ENCODE results near the gene GGA2.

The GGA2 gene

DNA sequence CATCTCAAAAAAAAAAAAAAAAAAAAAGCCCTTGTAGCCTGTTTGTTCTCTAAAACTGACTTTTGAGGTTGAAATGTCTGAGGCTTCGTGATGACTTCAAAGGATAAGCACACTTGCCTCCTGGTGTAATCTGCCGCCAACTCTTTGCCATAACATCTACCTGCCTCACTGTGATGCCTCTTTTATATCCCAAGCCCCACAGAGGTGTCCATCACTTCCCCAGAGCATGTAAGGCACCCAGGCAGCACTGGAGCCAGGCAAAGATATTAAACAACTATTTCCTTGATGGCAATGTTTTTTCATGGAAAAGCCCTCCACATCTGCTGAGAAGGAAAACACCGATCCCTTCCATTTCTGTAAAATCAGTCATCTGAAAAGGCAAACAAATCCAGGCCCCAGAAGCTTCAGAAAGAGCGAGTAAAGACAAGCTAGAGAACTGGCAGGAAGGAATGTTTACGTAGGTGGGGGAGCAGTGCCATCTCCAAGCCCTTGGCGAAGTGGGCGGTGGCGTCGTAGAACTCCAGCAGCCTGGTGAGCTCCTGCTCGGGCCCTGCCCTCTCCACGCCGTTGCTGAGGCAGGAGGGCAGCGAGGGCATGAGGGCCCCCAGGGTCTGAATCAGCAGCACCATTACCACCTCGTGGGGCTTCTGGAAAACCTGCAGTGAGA lies 85.9 kb downstream of the GGA2 start:
- no peak for DNase-seq (ENCODE audit: low spot score)
- no peak for TF ChIP-seq CTCF (IDR thresholded peaks at IDR 0.05; ENCODE audit: extremely low read depth, missing control alignments)

DNA sequence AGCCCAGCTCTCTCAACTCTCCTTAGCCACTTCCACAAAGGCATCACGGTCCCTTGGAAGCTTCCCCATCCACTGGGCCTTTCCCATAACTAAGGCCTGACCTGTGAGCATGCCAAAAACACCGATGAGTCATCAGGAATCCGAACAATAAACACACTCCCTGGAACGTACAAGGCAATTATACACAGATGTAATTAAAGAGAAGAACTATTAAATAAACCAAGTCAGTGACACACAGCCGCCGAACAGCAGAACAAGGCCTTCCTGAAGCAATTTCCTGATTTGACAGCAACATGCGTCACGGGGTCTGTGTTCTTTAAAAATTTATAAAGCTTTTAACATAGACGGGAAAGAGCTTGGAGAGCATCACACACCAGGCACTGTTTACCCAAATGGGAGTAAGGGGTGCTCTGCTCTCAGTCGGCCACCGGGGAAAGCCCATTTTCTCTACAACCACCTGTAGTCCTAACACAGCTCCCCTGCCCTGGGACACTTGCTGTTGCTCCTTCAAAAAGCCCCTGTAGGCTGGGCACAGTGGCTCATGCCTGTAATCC lies 86.7 kb downstream of the GGA2 start:
- DNase-seq (ENCODE audit: low spot score) = no peak

GRCh38 chr16:23420011-23420410 lies 90.3 kb downstream of the GGA2 start:
- no peak for TF ChIP-seq CTCF (IDR thresholded peaks at IDR 0.05; ENCODE audit: extremely low read depth, missing control alignments)
- DNase-seq (ENCODE audit: low spot score) = peak; percentile 2

More for the DNA sequence above, 86.7 kb downstream of the GGA2 start:
- TF ChIP-seq CTCF (IDR thresholded peaks at IDR 0.05; ENCODE audit: extremely low read depth, missing control alignments) = no peak

DNA sequence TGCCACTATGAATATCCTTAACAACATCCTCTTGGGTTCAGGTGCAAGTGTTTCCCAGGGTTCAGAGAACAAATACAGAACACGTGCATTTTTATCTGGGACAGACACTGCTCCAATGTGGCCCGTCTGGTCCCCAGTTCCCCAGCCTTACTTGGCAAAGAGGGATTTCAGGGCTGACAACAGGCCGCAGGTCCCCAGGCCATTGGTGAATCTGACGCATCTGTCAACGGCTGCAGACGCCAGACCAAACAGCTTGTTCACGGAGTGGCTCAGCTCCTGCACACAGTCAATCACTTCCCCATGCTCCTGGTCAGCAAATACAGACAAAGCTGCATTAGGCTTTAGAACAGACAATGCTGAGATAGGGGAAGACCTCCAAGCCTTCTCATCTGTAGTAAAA lies 93.5 kb downstream of the GGA2 start:
- no peak for TF ChIP-seq CTCF (IDR thresholded peaks at IDR 0.05; ENCODE audit: extremely low read depth, missing control alignments)
- no peak for DNase-seq (ENCODE audit: low spot score)

- TF ChIP-seq CTCF (IDR thresholded peaks at IDR 0.05; ENCODE audit: extremely low read depth, missing control alignments) = no peak
- DNase-seq (ENCODE audit: low spot score) = no peak
Measured at GRCh38 chr16:23414731-23415130, 95.6 kb downstream of the GGA2 start.

All from GM20000 (cell line).